Stimulated activated CD4-positive, alpha-beta T cell treated with anti-CD3 and anti-CD28 coated beads, Interleukin-4, amount 100 ng/mL, for 1 hour (primary cell): Measurements from ENCODE around the gene DLL1.
"Not testable (repeated sequence)": the region's sequence is repeated elsewhere in the genome, so short reads cannot be mapped to it uniquely, and the experiment has no call there.

Experiments used
- DNase-seq: peaks from one replicate; pipeline ENCODE4 v3.0.0-alpha.2; 2020

The DLL1 gene

DNA sequence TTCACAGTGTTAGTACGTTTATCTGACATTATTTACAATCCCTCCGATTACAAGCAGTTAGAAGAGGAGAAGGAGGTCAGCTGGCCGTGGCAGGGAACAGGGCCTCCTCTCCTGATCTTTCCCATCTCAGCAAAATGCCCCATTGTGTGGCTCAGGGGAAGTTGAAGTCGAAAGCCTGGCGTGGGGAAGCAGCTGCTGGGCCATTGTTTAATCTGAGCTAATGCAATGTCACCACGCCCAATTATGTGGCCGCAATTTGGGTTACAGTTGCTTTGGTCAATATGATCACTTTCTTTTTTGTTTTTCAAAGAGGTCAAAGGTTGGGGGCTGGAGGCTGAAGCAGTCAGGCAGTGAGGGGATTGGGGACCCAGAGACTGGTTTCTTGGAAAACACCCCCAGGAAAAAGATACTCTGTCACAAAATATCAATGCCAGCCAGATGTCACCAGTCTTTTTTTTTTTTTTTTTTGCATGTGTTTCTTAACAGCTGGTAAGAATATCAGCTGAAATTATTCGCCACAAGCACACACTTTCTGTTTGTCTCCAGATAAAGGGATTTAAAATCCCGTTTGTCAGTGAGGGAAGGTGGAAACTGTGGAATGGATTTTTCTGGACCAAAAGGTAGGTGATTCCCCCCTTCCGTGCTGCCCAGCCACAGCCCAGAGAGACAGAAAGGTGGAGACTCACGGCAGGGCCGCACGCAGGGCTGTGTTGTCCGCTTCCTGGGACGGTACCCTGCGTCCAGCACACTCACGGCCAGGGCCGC is 24.6 kb downstream of the DLL1 start:
- no peak for DNase-seq

DNA sequence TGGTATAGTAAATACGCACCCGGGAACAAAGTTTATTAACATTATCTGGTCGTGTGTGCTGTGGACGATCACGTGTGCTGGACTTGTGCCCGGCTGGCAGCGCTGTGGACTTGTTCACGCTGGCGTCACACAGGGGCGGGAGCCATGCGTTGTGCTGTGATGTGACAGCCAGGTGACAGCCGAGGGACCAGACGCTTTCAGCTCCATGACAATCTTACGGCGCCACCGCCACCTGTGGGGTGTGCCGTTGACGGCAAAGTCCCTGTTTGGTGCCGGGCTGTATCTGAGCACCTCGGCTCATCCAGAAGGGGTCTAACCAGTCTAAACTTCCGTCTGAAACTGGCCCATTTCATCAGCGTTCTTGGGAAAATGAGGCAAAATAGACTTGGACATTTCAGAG is 25.2 kb downstream of the DLL1 start:
- no peak for DNase-seq

DNA sequence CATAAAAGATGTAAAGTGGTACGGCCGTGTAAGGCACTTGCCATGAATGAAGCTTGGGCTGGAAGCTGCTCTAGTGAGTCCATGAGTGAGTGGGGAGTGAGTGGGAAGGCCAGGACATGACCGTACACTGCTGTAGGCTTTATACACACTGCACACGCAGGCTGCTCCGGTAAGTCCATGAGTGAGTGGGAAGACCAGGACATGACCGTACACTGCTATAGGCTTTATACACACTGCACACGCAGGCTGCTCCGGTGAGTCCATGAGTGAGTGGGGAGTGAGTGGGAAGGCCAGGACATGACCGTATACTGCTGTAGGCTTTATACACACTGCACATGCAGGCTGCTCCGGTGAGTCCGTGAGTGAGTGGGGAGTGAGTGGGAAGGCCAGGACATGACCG is 26.2 kb downstream of the DLL1 start:
- not testable (repeated sequence) for DNase-seq

GRCh38 chr6:170264086-170264485 is 26.8 kb downstream of the DLL1 start:
- DNase-seq, result no peak

GRCh38 chr6:170263410-170263809 is 27.5 kb downstream of the DLL1 start:
- DNase-seq, result no peak

- no peak for DNase-seq
Observed at GRCh38 chr6:170262489-170263088, 28.3 kb downstream of the DLL1 start.

DNA sequence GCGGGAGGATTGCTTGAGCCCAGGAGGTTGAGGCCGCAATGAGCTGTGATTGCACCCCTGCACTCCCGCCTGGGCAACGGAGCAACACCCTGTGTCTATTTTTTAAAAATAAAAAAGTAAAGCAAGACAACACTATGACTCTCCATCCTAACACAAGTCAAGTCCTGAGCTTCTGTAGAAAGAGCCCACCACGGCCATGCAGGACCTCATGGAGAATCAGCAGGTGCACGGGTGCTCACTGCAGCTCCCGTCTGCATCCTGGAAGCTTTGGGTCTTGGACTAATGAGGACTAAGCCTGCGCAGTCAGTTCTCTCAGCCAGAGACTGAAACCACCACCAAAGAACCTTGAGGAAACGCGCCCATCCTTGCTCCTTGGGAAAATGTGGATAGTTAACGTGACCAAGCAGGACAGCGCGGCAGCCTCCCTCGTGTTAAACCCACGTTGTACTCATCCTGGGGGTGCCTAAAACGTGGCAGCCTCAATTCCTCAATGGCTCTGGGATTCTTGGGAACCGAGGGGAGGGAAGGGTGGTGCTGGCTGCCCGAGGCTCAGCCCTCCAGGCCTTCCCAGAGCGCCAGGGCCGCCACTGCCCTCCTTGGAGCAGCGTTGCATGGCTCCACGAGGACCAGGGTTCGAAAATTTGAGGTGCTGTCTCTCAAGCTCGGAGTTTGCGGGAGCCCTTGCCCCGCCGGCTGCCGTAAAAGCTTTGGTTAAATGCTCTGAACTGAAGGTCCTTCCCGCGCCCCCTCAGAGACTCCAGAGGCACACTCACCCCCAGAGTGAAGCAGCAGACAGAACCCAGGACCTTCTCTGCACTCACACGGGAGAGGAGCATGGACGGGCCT is 29.0 kb downstream of the DLL1 start:
- DNase-seq, result no peak

GRCh38 chr6:170260686-170261085 is 30.2 kb downstream of the DLL1 start:
- DNase-seq, result no peak

DNA sequence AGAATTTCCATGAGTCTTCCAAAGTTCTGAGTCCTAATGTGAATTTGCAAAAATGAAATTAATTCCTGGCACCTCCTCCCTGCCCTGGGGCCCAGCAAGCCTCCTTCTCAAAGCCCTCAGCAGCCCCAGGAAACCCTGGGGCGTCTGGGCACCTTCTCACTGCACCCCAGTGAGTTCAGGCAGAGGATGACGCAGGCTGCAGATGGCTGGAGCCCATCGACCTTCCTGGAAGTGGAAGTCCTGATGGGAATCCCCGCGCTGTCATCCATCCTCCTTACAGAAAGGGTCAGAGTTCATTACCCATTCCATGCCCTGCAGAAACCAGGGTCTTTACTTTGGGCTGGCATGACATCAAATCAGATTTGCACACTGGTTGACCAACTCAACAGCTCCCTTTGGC is 31.6 kb downstream of the DLL1 start:
- DNase-seq, result no peak

DNA sequence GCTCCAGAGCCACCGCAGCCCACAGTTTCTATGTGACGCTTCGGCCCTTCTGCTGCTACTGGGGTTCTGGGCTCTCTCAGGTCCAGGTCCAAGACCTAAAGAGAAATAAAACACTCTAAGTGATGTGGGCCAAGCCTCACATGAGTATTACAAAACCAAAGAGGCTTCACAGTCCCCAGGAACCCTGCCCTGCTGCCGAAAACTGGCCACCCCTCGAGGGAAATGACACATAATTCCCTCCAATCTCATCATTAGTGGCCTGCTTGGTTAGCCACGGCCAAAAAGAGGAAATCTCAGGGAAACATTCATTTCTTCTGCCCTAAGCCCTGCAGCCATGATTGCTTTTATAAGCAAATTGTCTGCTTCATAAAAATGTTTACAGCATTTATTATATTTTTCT is 32.5 kb downstream of the DLL1 start:
- DNase-seq, result no peak

GRCh38 chr6:170257376-170257775 is 33.5 kb downstream of the DLL1 start:
- DNase-seq, result no peak

GRCh38 chr6:170256641-170257040 is 34.2 kb downstream of the DLL1 start:
- no peak for DNase-seq

- no peak for DNase-seq
Observed at GRCh38 chr6:170255426-170256125, 35.3 kb downstream of the DLL1 start.

DNA sequence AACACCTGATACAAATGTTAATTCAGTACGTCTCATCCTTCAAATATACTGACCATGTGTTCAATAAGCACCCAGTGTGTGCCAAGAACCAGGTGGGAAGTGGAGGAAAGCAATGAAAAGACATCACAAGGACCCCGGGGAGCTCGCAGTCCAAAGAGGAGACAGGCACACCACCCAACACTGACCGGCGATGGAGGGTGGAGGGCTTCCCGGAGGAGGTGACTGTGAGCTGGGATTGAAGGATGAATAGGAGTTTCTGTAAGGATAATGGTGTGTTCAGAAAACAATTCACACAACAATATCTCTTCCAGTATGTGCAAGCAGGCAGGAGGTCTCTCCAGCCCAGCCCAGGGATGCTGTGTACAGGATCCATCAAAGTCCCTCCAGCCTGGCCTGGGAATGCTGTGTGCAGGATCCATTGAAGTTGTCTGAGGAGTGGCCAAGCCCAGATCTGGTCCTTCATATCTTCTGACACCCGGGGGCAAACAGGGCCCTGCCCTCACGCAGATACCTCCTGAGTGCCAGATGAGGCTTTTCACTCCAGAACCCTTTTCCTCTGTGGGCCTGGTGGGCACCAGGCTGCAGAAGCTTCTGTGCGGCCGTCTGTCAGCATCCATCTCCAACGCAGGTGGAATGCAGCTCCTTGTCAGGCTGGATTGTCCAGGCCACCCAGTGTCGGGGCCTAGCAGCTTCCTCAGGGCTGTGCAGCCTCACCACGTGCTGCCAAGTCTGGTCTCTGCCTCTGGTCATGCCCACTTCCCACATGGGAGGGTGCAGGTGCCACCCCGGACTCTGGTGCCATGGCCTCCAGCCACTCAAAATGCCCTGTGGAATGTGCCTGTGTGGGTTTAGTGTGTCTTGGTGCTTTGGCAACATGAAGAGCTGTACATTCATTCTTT is 36.3 kb downstream of the DLL1 start:
- DNase-seq, result no peak

- DNase-seq, result no peak
Observed at GRCh38 chr6:170253910-170254269, 37.0 kb downstream of the DLL1 start.

- no peak for DNase-seq
Observed at GRCh38 chr6:170253226-170253909, 37.5 kb downstream of the DLL1 start.

DNA sequence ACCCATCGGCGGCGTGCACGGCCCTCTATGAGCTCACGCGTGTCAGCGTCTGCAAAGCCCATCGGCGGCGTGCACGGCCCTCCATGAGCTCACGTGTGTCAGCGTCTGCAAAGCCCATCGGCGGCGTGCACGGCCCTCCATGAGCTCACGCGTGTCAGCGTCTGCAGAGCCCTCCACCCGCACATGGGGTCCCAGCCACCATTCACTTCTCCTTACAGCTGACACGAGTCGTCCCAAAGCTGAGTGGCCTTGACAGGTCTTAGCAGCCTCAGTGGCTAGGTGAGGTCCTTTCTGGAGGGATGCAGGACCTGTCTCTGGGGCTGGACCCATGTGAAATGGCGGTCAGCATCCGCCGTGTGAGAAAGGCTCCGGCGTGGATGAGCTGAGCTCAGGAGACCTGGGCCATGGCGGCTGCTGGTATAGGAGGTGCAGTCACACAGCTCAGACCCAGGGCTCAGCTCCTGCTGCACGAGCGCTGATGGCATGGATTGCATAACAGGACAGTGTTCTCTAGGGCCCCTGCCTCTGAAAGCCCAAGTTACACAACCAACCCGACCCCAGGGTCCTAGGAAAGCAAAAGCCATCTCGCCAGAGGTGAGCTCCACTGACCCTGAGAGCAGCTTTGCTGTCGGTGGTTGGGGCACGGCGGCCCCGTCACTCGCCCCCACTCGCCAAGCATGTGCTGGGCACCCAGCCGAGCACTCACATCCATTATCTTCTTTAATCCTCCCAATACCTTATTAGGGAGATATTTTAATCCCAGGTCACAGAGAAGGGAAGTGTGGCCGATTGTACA is 38.9 kb downstream of the DLL1 start:
- DNase-seq, result no peak

- DNase-seq, result no peak
Observed at GRCh38 chr6:170250981-170251775, 39.7 kb downstream of the DLL1 start.

- DNase-seq, result no peak
Observed at GRCh38 chr6:170250455-170250854, 40.4 kb downstream of the DLL1 start.

DNA sequence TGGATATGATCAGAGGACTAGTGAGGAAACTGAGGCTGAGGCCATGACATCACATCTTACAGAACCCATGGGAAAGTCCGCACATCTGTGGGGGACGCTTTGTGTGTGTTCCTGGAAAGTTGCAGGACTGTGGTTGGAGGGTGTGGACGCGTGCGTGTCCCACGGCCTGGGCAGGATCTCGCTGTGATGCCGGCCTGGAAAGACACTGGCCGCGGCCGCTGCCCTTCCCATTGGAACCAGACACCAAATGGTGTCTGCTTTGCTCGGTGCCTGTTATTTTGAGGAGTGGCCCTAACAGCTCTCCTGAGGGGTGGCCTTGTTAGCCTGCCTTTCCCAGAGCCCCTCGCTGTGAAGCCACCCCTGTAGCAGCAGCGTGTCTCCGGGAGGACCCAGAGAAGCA is 41.1 kb downstream of the DLL1 start:
- no peak for DNase-seq
